GM19463 (cell line): ENCODE data around the gene PARP12.
A peak's percentile ranks its signal among the peaks of the same experiment; 100 is the strongest.

Source experiments
- ATAC-seq: cut with Tn5 transposase; IDR thresholded peaks from one replicate; pipeline ENCODE4 v1.9.1; 2021; ENCODE audit warnings: mild to moderate bottlenecking, moderate library complexity; ENCODE audit not compliant: unreplicated experiment

Gene PARP12

DNA sequence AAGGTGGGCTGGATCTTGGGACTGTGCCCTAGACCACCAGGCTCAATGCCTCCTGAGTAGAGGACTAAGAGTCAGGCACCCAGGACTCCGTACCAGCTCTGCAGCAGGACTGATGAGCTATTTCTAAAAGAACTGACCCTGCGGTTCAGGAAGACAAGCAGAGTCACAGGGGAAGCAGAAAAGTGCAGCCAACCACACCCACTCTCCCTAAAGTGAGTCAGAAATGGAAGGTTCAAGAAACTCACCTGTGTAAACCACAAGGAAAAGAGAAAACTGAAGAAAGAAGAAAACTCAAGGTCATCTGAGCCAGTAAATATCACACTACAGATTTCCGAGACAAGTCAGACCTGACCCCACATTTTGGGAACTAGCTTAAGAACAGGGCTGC, 2.5 kb downstream of the PARP12 start:
- ATAC-seq = no peak

- ATAC-seq = no peak
Observed at GRCh38 chr7:140059273-140060242, 3.2 kb downstream of the PARP12 start.

DNA sequence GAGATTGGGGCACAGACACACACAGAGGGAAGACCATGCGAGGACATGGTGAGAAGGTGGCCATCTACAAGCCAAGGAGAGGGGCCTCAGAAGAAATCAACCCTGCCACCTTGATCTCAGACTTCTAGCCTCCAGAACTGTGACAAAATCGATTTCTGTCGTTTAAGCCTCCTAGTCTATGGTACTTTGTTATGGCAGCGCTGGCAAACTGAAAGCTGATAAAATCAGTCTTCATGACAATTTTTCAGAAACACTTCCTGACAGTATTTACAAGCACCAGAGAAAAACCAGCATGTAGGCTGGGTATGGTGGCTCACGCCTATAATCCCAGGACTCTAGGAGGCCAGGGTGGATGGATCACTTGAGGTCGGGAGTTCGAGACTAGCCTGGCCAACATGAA, 4.2 kb downstream of the PARP12 start:
- ATAC-seq = no peak

DNA sequence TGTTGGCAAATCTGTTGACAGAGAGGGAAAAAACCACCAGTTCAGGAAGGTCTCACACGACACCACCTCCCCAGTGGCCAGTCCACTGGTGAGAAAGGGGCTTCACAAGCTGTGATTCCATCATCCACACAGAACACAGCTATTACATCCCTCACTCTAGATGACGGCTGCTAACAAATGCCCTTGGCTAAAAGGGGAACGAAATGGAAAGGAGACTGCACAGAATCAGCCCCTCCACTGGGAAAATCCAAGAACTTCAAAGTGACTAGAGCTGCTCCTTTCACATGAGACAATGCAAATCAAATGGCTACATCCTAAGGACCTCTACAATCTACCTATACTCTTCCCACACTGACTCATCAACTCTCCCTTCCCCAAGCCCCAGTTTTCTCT, 5.6 kb downstream of the PARP12 start:
- ATAC-seq = no peak

- ATAC-seq = no peak
Observed at GRCh38 chr7:140056431-140057142, 6.2 kb downstream of the PARP12 start.

- no peak for ATAC-seq
Observed at GRCh38 chr7:140055833-140056232, 6.9 kb downstream of the PARP12 start.

DNA sequence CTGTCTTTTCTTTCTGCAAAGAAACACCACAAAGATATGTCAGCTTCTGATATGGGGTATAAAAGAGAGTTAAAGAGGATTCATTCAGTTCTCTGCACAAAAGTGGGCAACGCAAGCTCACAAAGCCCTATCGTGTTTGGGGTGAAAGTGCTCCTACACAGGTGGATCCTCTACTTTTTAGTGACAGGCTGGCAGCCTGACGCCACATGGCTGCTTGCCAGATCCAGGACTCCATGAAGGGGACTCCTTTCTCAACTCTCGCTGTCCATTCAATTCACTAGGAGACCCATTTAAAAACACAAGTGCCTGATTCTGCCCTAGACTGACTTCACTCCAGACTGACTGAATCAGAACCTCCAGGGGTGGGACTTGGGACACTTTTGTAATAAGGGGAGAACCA, 8.0 kb downstream of the PARP12 start:
- no peak for ATAC-seq

DNA sequence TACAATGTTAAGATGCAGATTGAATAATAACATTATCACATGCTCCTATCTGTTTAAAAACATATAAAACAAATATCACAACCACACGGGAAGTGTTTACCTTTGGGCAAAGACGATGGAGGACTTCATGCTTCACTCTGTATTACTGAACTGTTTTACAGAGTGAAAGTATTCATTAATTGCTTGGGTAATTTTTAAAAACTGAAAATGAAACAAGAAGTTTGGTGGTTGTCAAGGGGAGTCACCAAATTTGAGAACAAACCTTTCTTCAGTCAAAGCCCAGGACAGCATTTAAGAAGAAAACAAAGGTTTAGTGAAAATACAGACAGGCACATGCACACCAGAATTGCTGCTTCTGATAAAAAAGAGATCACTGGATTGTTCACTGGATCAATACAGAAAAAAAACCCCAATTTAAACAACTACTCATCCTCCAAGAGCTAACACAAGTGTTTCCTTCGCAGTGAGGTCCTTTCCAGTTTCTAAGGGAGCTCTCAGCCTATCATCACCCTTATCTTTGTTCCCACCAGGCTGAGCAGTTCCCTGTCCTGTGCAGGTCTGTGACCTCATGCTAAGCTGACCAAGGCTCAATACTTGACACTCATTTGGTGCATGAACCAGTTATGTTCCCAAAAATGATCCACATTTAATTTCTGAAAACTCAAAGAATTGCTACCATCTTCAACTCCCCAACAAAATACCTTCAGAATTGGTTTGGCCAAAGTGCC, 8.8 kb downstream of the PARP12 start:
- peak; percentile 92 for ATAC-seq

DNA sequence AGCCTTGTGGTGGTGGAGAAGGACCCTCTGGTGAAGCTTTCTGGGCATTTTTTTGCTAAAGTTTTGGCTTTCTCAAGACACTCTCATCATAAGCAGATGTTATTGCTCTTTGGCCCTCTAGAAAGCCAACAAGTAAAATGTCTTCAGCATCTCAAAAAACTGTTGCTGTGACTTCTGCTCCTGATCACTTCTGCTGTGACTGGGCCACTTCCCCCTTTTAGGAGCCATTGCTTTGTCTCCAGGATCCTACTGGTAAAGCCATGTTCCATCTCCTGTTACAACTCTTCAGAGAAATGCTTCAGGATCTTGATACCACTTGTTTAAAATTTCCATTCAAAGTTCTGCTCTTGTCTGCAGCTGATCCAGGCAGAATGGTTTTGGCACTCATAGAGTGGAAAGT, 10.9 kb downstream of the PARP12 start:
- ATAC-seq = no peak

GRCh38 chr7:140050100-140050499, 12.7 kb downstream of the PARP12 start:
- no peak for ATAC-seq

DNA sequence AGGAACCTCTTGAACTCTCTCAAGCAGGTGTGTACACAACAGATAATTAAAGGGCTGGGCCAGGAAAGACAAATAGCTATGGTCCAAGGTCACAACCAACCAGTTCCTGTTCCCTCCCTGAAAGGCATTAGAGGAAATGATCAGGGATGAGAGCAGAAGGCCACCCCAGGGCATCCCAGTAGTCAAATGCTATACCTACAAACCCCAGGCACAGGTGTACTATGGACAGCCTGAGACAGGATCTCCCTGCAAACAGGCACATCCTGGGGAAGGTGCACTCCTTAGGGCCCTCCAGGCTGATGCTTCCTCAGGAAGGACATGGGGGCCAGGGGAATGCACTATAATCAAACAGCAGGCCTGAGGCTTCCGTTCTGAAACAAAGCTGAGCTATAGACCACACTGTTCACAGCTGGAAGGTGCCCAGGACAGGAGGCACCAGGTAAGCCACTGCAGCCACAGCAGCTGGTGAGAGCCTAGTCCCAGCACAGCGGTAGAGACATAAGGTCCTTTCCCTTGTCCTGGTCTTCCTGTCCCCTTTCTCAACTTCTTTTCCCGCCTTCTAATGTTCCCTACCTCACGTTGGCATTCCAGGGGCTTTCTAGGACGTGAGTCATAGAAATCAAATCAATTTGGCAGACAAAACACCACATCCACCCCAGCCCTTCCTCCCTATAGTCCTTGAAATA, 13.3 kb downstream of the PARP12 start:
- ATAC-seq = no peak

- no peak for ATAC-seq
Observed at GRCh38 chr7:140048989-140049338, 13.8 kb downstream of the PARP12 start.

GRCh38 chr7:140048138-140048537, 14.6 kb downstream of the PARP12 start:
- ATAC-seq = no peak

- ATAC-seq = no peak
Observed at GRCh38 chr7:140047197-140047596, 15.6 kb downstream of the PARP12 start.

DNA sequence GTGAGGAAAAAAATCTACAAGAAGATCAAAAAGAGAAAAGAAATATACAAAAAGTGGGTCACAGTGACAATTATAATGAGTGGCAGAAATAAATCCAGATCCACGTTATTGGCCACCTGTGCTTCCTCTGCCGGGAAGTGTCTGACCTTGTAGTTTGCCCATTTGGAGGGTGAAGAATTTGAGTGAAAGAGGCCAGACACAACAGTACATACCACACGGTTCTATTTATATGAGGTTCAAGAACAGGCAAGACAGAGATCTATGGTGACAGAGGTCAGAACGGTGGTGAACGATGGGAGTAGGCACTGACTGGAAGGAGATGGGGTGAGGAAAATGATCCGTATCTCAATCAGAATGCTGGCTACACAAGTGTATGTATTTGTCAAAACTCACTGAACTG, 17.1 kb downstream of the PARP12 start:
- no peak for ATAC-seq

DNA sequence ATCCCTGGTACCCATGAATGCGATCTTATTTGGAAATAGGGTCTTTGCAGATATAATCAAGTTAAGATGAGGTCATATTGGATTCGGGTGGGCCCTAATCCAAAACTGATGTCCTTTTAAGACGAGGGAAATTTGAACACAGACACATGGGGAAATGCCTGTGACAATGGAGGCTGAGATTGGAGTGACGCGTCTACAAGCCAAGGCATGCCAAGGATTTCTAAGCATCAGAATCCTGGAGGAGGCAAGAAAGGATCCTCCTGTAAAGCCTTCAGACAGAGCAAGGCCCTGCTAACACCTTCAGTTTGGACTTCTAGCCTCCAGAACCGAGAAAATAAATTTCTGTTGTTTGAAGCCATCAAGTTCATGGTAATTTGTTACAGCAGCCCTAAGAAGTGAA, 18.5 kb downstream of the PARP12 start:
- ATAC-seq = no peak

DNA sequence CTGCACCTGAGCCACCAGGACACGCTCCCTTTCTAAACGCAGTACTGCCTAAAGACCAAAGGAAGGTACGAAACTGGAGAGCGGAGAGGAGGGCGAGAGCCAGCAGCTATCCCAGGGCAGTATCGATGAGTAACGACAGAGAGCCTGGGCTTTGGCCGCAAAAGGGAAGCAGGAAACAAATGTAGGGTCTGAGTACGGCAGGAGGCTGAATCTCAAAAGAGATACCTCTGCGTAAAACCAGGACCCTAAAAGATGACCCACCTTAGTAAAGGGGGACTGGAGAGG, 20.4 kb downstream of the PARP12 start:
- no peak for ATAC-seq

GRCh38 chr7:140041659-140042385, 20.9 kb downstream of the PARP12 start:
- no peak for ATAC-seq

DNA sequence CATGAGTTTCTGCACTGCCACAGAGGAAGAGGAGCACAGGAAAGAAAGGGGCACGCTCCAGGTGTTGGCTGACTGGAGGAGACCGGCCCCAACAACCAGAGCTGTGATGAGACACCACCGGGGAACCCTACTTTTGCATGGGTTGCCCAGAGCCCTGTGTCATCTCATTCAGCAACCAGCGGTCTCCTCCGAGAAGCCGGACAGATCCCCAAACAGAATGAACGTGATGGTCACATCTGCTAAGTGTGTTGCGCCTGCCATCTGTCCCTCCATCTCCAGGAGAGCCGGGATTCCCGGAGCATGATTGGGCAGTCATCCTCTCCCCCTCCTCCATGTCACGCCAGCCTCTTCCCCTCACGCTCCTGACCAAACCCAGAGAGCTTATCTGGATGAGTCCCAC, 22.9 kb downstream of the PARP12 start:
- no peak for ATAC-seq

GRCh38 chr7:140039066-140039465, 23.7 kb downstream of the PARP12 start:
- no peak for ATAC-seq
